Activated naive CD8-positive, alpha-beta T cell (primary cell): Measurements from ENCODE around the gene MTUS2.
"Not testable (repeated sequence)": the region's sequence is repeated elsewhere in the genome, so short reads cannot be mapped to it uniquely, and the experiment has no call there.

Source experiments
- H3K27ac Mint-ChIP-seq: one replicate; pipeline ENCODE4 v1.8.0; 2021; ENCODE audit warnings: mixed read lengths
- H3K27me3 Mint-ChIP-seq: one replicate; pipeline ENCODE4 v1.8.0; 2021; ENCODE audit warnings: mixed read lengths
- H3K36me3 Mint-ChIP-seq: one replicate; pipeline ENCODE4 v1.8.0; 2021; ENCODE audit warnings: mixed read lengths
- H3K4me1 Mint-ChIP-seq: one replicate; pipeline ENCODE4 v1.8.0; 2021; ENCODE audit warnings: low read depth, mixed read lengths
- H3K4me3 Mint-ChIP-seq: one replicate; pipeline ENCODE4 v1.8.0; 2021; ENCODE audit warnings: mild to moderate bottlenecking, mixed read lengths
- H3K9me3 Mint-ChIP-seq: one replicate; pipeline ENCODE4 v1.8.0; 2021; ENCODE audit warnings: low read depth, mixed read lengths

MTUS2 gene

GRCh38 chr13:29304148-29304547 lies 484.0 kb downstream of the MTUS2 start:
- Mint-ChIP-seq H3K4me1 (no peaks in the 10 kb centered on the region), H3K4me3 (no peak overlapping the region), H3K27me3 (no peaks in the 10 kb centered on the region), H3K36me3 (no peaks in the 10 kb centered on the region), H3K27ac (no peak overlapping the region), H3K9me3 (peaks cover 14% of the 10 kb centered on the region)

- no peaks in the 10 kb centered on the region for H3K36me3 Mint-ChIP-seq
Measured at GRCh38 chr13:29310806-29311205, 490.7 kb downstream of the MTUS2 start.

GRCh38 chr13:29315847-29316246 lies 495.7 kb downstream of the MTUS2 start:
- Mint-ChIP-seq H3K27ac (no peak overlapping the region), H3K4me3 (no peak overlapping the region), H3K9me3 (no peaks in the 10 kb centered on the region), H3K4me1 (no peaks in the 10 kb centered on the region), H3K36me3 (no peaks in the 10 kb centered on the region), H3K27me3 (no peaks in the 10 kb centered on the region)

More at GRCh38 chr13:29310806-29311205, 490.7 kb downstream of the MTUS2 start:
- Mint-ChIP-seq H3K4me3 (no peak overlapping the region), H3K9me3 (peaks cover 3% of the 10 kb centered on the region), H3K4me1 (no peaks in the 10 kb centered on the region), H3K27me3 (no peaks in the 10 kb centered on the region), H3K27ac (no peak overlapping the region)

- Mint-ChIP-seq H3K9me3 (no peaks in the 10 kb centered on the region), H3K27ac (no peak overlapping the region), H3K27me3 (peaks cover 5% of the 10 kb centered on the region), H3K4me3 (no peak overlapping the region), H3K36me3 (no peaks in the 10 kb centered on the region), H3K4me1 (no peaks in the 10 kb centered on the region)
Measured at GRCh38 chr13:29317828-29318227, 497.7 kb downstream of the MTUS2 start.

GRCh38 chr13:29318741-29319140 lies 498.6 kb downstream of the MTUS2 start:
- no peaks in the 10 kb centered on the region for H3K4me1 Mint-ChIP-seq
- H3K4me3 Mint-ChIP-seq = no peak overlapping the region
- H3K9me3 Mint-ChIP-seq = no peaks in the 10 kb centered on the region

GRCh38 chr13:29319451-29319850 lies 499.3 kb downstream of the MTUS2 start:
- Mint-ChIP-seq H3K9me3 (no peaks in the 10 kb centered on the region), H3K4me1 (no peaks in the 10 kb centered on the region), H3K27ac (no peak overlapping the region), H3K27me3 (peaks cover 5% of the 10 kb centered on the region), H3K36me3 (no peaks in the 10 kb centered on the region), H3K4me3 (no peak overlapping the region)

More at GRCh38 chr13:29318741-29319140, 498.6 kb downstream of the MTUS2 start:
- H3K36me3 Mint-ChIP-seq = no peaks in the 10 kb centered on the region
- H3K27me3 Mint-ChIP-seq = peaks cover 5% of the 10 kb centered on the region
- no peak overlapping the region for H3K27ac Mint-ChIP-seq

GRCh38 chr13:29323954-29324353 lies 503.8 kb downstream of the MTUS2 start:
- Mint-ChIP-seq H3K4me3 (no peak overlapping the region), H3K9me3 (no peaks in the 10 kb centered on the region), H3K4me1 (no peaks in the 10 kb centered on the region), H3K36me3 (no peaks in the 10 kb centered on the region), H3K27ac (no peak overlapping the region), H3K27me3 (peaks cover 7% of the 10 kb centered on the region)

GRCh38 chr13:29324601-29325000 lies 504.5 kb downstream of the MTUS2 start:
- H3K9me3 Mint-ChIP-seq = no peaks in the 10 kb centered on the region
- H3K4me1 Mint-ChIP-seq = no peaks in the 10 kb centered on the region
- peaks cover 7% of the 10 kb centered on the region for H3K27me3 Mint-ChIP-seq
- no peak overlapping the region for H3K27ac Mint-ChIP-seq
- no peaks in the 10 kb centered on the region for H3K36me3 Mint-ChIP-seq
- H3K4me3 Mint-ChIP-seq = no peak overlapping the region

GRCh38 chr13:29328501-29328900 lies 508.4 kb downstream of the MTUS2 start:
- Mint-ChIP-seq H3K27me3 (peaks cover 2% of the 10 kb centered on the region), H3K27ac (no peak overlapping the region), H3K4me3 (no peak overlapping the region), H3K36me3 (no peaks in the 10 kb centered on the region), H3K9me3 (no peaks in the 10 kb centered on the region), H3K4me1 (no peaks in the 10 kb centered on the region)

GRCh38 chr13:29336356-29336755 lies 516.2 kb downstream of the MTUS2 start:
- peaks cover 4% of the 10 kb centered on the region for H3K27me3 Mint-ChIP-seq
- H3K4me3 Mint-ChIP-seq = no peak overlapping the region
- H3K4me1 Mint-ChIP-seq = no peaks in the 10 kb centered on the region
- H3K27ac Mint-ChIP-seq = no peak overlapping the region
- H3K9me3 Mint-ChIP-seq = peaks cover 11% of the 10 kb centered on the region
- H3K36me3 Mint-ChIP-seq = peaks cover 2% of the 10 kb centered on the region

GRCh38 chr13:29339386-29340272 lies 519.5 kb downstream of the MTUS2 start:
- H3K4me3 Mint-ChIP-seq = no peak overlapping the region
- peaks cover 2% of the 10 kb centered on the region for H3K36me3 Mint-ChIP-seq
- peaks cover 8% of the 10 kb centered on the region for H3K27me3 Mint-ChIP-seq
- H3K27ac Mint-ChIP-seq = no peak overlapping the region
- no peaks in the 10 kb centered on the region for H3K4me1 Mint-ChIP-seq
- H3K9me3 Mint-ChIP-seq = peaks cover 11% of the 10 kb centered on the region

GRCh38 chr13:29345860-29346582 lies 525.9 kb downstream of the MTUS2 start:
- H3K9me3 Mint-ChIP-seq, H3K4me3 Mint-ChIP-seq, H3K27me3 Mint-ChIP-seq, H3K27ac Mint-ChIP-seq, H3K4me1 Mint-ChIP-seq, H3K36me3 Mint-ChIP-seq: not testable (repeated sequence)

GRCh38 chr13:29355029-29355428 lies 534.9 kb downstream of the MTUS2 start:
- no peaks in the 10 kb centered on the region for H3K9me3 Mint-ChIP-seq
- no peaks in the 10 kb centered on the region for H3K4me1 Mint-ChIP-seq
- H3K4me3 Mint-ChIP-seq = no peak overlapping the region
- H3K36me3 Mint-ChIP-seq = no peaks in the 10 kb centered on the region
- H3K27me3 Mint-ChIP-seq = peaks cover 7% of the 10 kb centered on the region
- H3K27ac Mint-ChIP-seq = no peak overlapping the region

GRCh38 chr13:29359181-29359580 lies 539.0 kb downstream of the MTUS2 start:
- Mint-ChIP-seq H3K27ac (no peak overlapping the region), H3K4me3 (no peak overlapping the region), H3K4me1 (no peaks in the 10 kb centered on the region), H3K36me3 (no peaks in the 10 kb centered on the region), H3K9me3 (no peaks in the 10 kb centered on the region), H3K27me3 (peaks cover 5% of the 10 kb centered on the region)

GRCh38 chr13:29361716-29362115 lies 541.6 kb downstream of the MTUS2 start:
- no peaks in the 10 kb centered on the region for H3K9me3 Mint-ChIP-seq
- peaks cover 2% of the 10 kb centered on the region for H3K27me3 Mint-ChIP-seq
- no peak overlapping the region for H3K27ac Mint-ChIP-seq
- no peak overlapping the region for H3K4me3 Mint-ChIP-seq
- H3K4me1 Mint-ChIP-seq = no peaks in the 10 kb centered on the region
- H3K36me3 Mint-ChIP-seq = no peaks in the 10 kb centered on the region
